Mucosa of gallbladder (tissue), 1 donor: ENCODE results near the gene SNAP91. TPM values are rescaled to one million over a fixed set of nuclear protein-coding genes. Genes with fewer than 3 reads are reported as not detected.
"Not testable (repeated sequence)": the region's sequence is repeated elsewhere in the genome, so short reads cannot be mapped to it uniquely, and the experiment has no call there.

Experiments used
- DNase-seq: peaks from one replicate; pipeline ENCODE4 v3.0.0-alpha.2; 2020; ENCODE audit warnings: low spot score
- total RNA-seq: library from RNA; stranded (reverse); gene quantifications from one replicate; pipeline ENCODE4 v1.2.1, GENCODE V29; 2021
- donor health status: DM: no; HTN: no; CAD: no.

Gene SNAP91
- total RNA-seq, 1 donor from 2014 or later = 2.5 TPM

GRCh38 chr6:83633149-83633548 lies 75.8 kb downstream of the SNAP91 start:
- no peak for DNase-seq

GRCh38 chr6:83629908-83630307 lies 79.0 kb downstream of the SNAP91 start:
- not testable (repeated sequence) for DNase-seq

GRCh38 chr6:83615025-83615999 lies 93.6 kb downstream of the SNAP91 start:
- DNase-seq = no peak

GRCh38 chr6:83613378-83613777 lies 95.5 kb downstream of the SNAP91 start:
- DNase-seq = no peak

- DNase-seq = no peak
Measured at GRCh38 chr6:83609248-83609647, 99.7 kb downstream of the SNAP91 start.

GRCh38 chr6:83605517-83605916 lies 103.4 kb downstream of the SNAP91 start:
- DNase-seq = no peak

GRCh38 chr6:83603551-83603950 lies 105.3 kb downstream of the SNAP91 start:
- no peak for DNase-seq

- DNase-seq = no peak
Measured at GRCh38 chr6:83601119-83601518, 107.8 kb downstream of the SNAP91 start.

- no peak for DNase-seq
Measured at GRCh38 chr6:83600459-83600858, 108.4 kb downstream of the SNAP91 start.

GRCh38 chr6:83597511-83597910 lies 111.4 kb downstream of the SNAP91 start:
- no peak for DNase-seq

- DNase-seq = no peak
Measured at GRCh38 chr6:83597051-83597450, 111.8 kb downstream of the SNAP91 start.

- no peak for DNase-seq
Measured at GRCh38 chr6:83594941-83595340, 114.0 kb downstream of the SNAP91 start.

- no peak for DNase-seq
Measured at GRCh38 chr6:83593395-83593785, 115.5 kb downstream of the SNAP91 start.

- DNase-seq = no peak
Measured at GRCh38 chr6:83592770-83593394, 116.0 kb downstream of the SNAP91 start.

- no peak for DNase-seq
Measured at GRCh38 chr6:83590416-83590815, 118.5 kb downstream of the SNAP91 start.

- no peak for DNase-seq
Measured at GRCh38 chr6:83589076-83589475, 119.8 kb downstream of the SNAP91 start.

- no peak for DNase-seq
Measured at GRCh38 chr6:83578057-83578456, 130.8 kb downstream of the SNAP91 start.

GRCh38 chr6:83574783-83575182 lies 134.1 kb downstream of the SNAP91 start:
- no peak for DNase-seq

GRCh38 chr6:83571663-83572185 lies 137.2 kb downstream of the SNAP91 start:
- DNase-seq = not testable (repeated sequence)

- DNase-seq = no peak
Measured at GRCh38 chr6:83558975-83559374, 149.9 kb downstream of the SNAP91 start.

- no peak for DNase-seq
Measured at GRCh38 chr6:83556871-83557270, 152.0 kb downstream of the SNAP91 start.

GRCh38 chr6:83551748-83552147 lies 157.2 kb downstream of the SNAP91 start:
- not testable (repeated sequence) for DNase-seq

- DNase-seq = not testable (repeated sequence)
Measured at GRCh38 chr6:83550482-83550881, 158.4 kb downstream of the SNAP91 start.
